Esophagus (tissue), 2 donors: Measurements from ENCODE around the gene TRIM65. TPM values are rescaled to one million over a fixed set of nuclear protein-coding genes. Genes with fewer than 3 reads are reported as not detected.
"Not testable (repeated sequence)": the region's sequence is repeated elsewhere in the genome, so short reads cannot be mapped to it uniquely, and the experiment has no call there.

Experiments used
- H3K27ac ChIP-seq, 2 donors: one replicate each; pipeline ENCODE4 v1.5.1; 2013; ENCODE audit warnings: low read depth in 2 of 2, mild to moderate bottlenecking in 2 of 2, inconsistent platforms in 1 of 2, low read length in 1 of 2, moderate library complexity in 1 of 2
- H3K27me3 ChIP-seq, 2 donors: one replicate each; pipeline ENCODE4 v1.6.1; 2013; ENCODE audit warnings: low read length in 2 of 2, control low read depth in 1 of 2, mild to moderate bottlenecking in 1 of 2; ENCODE audit not compliant: insufficient read depth in 2 of 2, control insufficient read depth in 1 of 2
- H3K36me3 ChIP-seq, 2 donors: one replicate each; pipeline ENCODE4 v1.6.1; 2013; ENCODE audit warnings: low read length in 1 of 2; ENCODE audit not compliant: control insufficient read depth in 2 of 2, insufficient read depth in 2 of 2
- H3K4me1 ChIP-seq, 2 donors: one replicate each; pipeline ENCODE4 v1.6.1; 2013; ENCODE audit warnings: low read length in 1 of 2; ENCODE audit not compliant: control insufficient read depth in 2 of 2, insufficient read depth in 2 of 2
- H3K4me3 ChIP-seq, 2 donors: one replicate each; pipeline ENCODE4 v1.5.1; 2013; ENCODE audit warnings: low read length in 2 of 2, mild to moderate bottlenecking in 2 of 2, low read depth in 1 of 2, moderate library complexity in 1 of 2
- H3K9me3 ChIP-seq, 2 donors: one replicate each; pipeline ENCODE4 v1.6.1; 2013; ENCODE audit warnings: mild to moderate bottlenecking in 2 of 2, low read depth in 1 of 2, low read length in 1 of 2, moderate library complexity in 1 of 2; ENCODE audit not compliant: control insufficient read depth in 2 of 2, insufficient read depth in 1 of 2
- WGBS, 2 donors: extraction: QIAGEN DNeasy Blood & Tissue Kit; methylation state at CpG; one replicate each; pipeline ENCODE4 v1.1.7; 2013; 5-methylcytosine and 5-hydroxymethylcytosine counted together
- polyA plus RNA-seq, 2 donors: library from polyadenylated mRNA; stranded (reverse); fragments of 200-250 nt; gene quantifications; one replicate each; pipeline ENCODE4 v1.2.3, GENCODE V29; 2013
- donor health status: healthy with polysubstance abuse.
- donor health status: Bipolar disorder and iron deficiency.

TRIM65 gene
- polyA plus RNA-seq, 2 donors: 9.8 to 19.8 TPM

GRCh38 chr17:75876938-75877751, 19.6 kb downstream of the TRIM65 start:
- 4% methylated on average over 39 to 41 of the region's 41 CpGs for WGBS, 2 donors
- H3K9me3 ChIP-seq: no peaks in the 10 kb centered on the region
- peak overlapping the region; percentile 61 to 72 for H3K4me3 ChIP-seq
- peak overlapping the region; percentile 96 for H3K27ac ChIP-seq
- peaks cover 8 to 34% of the 10 kb centered on the region in 2 donors for H3K4me1 ChIP-seq
- H3K27me3 ChIP-seq: no peaks in the 10 kb centered on the region
- peaks cover 0 to 22% of the 10 kb centered on the region in 2 donors for H3K36me3 ChIP-seq

GRCh38 chr17:75876190-75876937, 20.4 kb downstream of the TRIM65 start:
- H3K4me3 ChIP-seq: peak overlapping the region; percentile 61 to 72
- H3K27ac ChIP-seq: peak overlapping the region; percentile 96
- H3K36me3 ChIP-seq: peaks cover 0 to 22% of the 10 kb centered on the region in 2 donors
- peaks cover 5 to 31% of the 10 kb centered on the region in 2 donors for H3K4me1 ChIP-seq
- 11 to 15% methylated on average over 25 to 26 of the region's 26 CpGs for WGBS, 2 donors
- no peaks in the 10 kb centered on the region for H3K27me3 ChIP-seq
- no peaks in the 10 kb centered on the region for H3K9me3 ChIP-seq

- Histone ChIP-seq H3K4me3 (peak overlapping the region; percentile 3 to 61), H3K9me3 (no peaks in the 10 kb centered on the region), H3K36me3 (peaks cover 0 to 22% of the 10 kb centered on the region in 2 donors), H3K27ac (peak overlapping the region; percentile 96), H3K4me1 (peaks cover 5 to 31% of the 10 kb centered on the region in 2 donors), H3K27me3 (no peaks in the 10 kb centered on the region)
- 15 to 19% methylated on average over 5 of the region's 5 CpGs for WGBS, 2 donors
Measured at GRCh38 chr17:75875940-75876189, 20.9 kb downstream of the TRIM65 start.

DNA sequence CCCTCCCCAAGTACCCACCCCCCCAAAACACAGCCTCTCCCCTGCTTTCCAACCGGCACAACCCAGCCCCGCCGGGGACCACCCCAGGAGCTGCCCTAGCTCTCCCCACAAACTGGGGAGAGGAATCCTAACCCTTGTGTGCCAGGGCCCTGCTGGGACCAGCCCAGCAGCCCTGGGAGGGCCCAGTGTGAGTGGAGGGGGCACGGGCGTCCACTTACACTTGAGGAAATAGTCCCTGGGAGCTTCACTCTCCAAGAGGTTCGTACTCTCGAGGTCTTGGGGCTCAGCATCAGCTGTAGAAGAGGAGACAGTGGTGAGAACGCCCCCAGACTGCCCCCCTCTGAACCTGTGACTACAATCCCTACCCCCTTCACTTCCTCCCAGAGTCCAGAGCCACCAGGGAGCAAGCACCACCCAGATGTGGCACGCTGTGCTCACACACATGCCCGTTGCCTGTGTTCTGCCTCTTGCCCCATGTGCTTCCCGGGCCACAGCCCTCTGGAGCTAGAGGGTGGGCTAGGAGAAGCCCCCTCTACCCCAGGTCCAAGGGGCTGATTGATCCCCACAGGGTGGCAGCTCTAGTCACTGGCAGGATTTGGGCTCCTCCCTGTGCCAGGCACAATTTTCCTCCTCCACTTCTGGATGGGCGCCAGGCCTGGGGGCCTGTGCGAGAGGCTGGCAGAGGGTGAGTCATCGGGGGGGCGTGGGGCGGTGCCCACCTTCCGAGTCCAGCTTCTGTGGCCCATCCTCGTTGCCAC, 21.4 kb downstream of the TRIM65 start:
- Histone ChIP-seq H3K9me3 (no peaks in the 10 kb centered on the region), H3K27ac (peak overlapping the region; percentile 96), H3K4me1 (peaks cover 5 to 31% of the 10 kb centered on the region in 2 donors), H3K27me3 (no peaks in the 10 kb centered on the region), H3K36me3 (peaks cover 0 to 22% of the 10 kb centered on the region in 2 donors), H3K4me3 (peak overlapping the region; percentile 3 to 61)
- 41 to 46% methylated on average over 18 of the region's 18 CpGs for WGBS, 2 donors

DNA sequence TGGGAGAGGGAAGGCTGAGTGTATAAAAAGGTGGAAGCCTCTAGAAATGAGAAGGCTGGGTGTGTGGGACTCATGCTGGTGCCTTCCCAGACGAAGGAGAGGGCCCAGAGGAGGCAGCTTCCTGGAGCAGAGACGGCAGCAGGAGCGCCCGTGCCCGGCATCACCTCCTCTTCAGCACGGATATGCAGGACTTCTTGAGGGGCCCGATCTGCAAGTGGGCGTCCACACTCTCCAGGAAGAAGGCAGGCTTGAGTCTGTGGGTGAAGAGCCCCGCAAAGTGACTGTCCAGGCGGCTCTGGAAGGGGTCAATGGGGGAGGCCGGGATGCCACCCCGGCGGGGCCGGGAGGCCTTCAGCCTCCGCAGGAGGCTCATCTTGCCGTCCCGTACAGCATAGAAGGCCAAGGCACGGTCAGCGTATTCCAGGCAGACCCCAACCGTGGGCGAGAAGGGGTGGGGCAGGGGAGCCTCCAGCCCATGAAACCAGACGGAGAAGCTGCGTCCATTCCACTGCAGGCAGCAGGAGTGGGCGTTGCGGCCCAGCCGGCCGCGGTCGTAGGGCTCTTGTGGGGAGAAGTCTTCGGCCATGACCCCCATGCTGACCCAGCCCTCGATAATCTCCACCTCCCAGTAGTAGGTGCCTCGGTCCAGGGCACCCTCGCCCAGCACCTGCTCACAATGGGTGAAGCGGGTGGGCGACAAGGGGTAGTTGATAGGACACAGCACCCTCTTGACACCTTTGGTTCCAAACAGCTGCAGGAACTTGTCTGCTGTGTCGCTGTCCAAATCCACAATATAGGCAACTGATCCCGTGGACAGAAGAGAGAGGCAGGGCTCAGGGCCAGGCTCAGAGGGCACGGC, 22.2 kb downstream of the TRIM65 start:
- Histone ChIP-seq H3K27ac (peak overlapping the region; percentile 96), H3K36me3 (peaks cover 0 to 22% of the 10 kb centered on the region in 2 donors), H3K27me3 (no peaks in the 10 kb centered on the region), H3K4me1 (peaks cover 5 to 32% of the 10 kb centered on the region in 2 donors), H3K4me3 (no peak overlapping the region), H3K9me3 (no peaks in the 10 kb centered on the region)
- 85 to 86% methylated on average over 33 to 38 of the region's 38 CpGs for WGBS, 2 donors

DNA sequence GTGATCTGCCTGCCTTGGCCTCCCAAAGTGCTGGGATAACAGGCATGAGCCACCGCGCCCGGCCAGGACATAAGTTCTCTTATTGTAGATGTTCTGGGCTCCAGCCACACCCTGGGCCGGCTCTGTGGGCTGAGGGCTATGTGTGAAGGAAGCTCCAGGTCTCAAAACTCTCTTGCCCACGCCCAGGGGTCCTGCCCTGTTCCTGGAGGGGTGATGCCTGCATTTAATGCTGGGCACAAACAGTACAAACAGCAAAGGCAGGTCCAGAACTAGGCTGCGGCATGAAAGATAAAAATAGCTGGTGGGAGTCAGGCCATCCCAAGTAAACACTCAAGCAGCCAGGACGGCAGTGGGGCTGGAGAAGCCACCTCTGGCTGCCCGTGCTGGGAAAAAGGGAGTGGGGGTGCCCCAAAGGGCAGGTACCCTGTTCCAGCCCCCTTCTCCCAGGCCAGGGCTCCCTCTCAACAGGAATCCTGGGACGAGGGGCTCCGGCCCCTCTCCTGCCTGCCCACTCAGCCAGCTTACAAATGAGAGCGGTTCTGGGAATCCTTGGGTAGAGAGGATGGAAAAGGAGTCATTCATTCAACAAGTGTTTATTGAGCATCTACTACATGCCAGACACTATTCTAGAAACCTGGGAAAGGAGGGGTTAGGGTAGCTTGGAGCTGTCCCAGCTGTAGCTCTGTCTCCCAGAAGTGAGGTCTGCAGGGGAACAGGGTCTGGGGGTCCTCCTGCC, 23.0 kb downstream of the TRIM65 start:
- Histone ChIP-seq H3K36me3 (peaks cover 0 to 22% of the 10 kb centered on the region in 2 donors), H3K4me1 (peaks cover 7 to 34% of the 10 kb centered on the region in 2 donors), H3K4me3 (peak overlapping the region in 1 of 2 donors; percentile 10), H3K27me3 (no peaks in the 10 kb centered on the region), H3K9me3 (no peaks in the 10 kb centered on the region), H3K27ac (peak overlapping the region; percentile 94 to 95)
- 52 to 64% methylated on average over 11 of the region's 11 CpGs for whole genome bisulfite sequencing, 2 donors

- WGBS, 2 donors: 22 to 27% methylated on average over 13 of the region's 13 CpGs
- Histone ChIP-seq H3K4me3 (peak overlapping the region in 1 of 2 donors; percentile 3), H3K36me3 (peaks cover 0 to 22% of the 10 kb centered on the region in 2 donors), H3K27me3 (no peaks in the 10 kb centered on the region), H3K4me1 (peaks cover 7 to 31% of the 10 kb centered on the region in 2 donors), H3K27ac (peak overlapping the region; percentile 94 to 95), H3K9me3 (no peaks in the 10 kb centered on the region)
Measured at GRCh38 chr17:75872434-75873351, 24.1 kb downstream of the TRIM65 start.

DNA sequence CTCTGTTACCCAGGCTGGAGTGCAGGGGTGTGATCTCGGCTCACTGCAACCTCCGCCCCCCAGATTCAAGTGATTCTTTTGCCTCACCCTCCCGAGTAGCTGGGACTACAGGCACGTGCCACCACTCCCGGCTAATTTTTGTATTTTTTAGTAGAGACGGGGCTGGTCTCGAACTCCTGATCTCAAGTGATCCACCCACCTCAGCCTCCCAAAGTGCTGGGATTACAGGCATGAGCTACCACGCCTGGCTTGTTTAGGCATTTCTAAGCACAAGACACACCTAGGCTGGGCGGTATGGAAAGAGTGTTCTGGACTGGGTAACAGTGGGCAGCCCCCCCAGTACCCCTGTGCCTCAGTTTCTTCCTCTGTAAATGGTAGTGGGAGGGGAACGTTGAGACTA, 26.5 kb downstream of the TRIM65 start:
- Histone ChIP-seq H3K27ac (peak overlapping the region; percentile 51 to 82), H3K36me3 (peaks cover 0 to 17% of the 10 kb centered on the region in 2 donors), H3K4me1 (peaks cover 3 to 16% of the 10 kb centered on the region in 2 donors)
- not testable (repeated sequence) for H3K27me3 ChIP-seq, H3K9me3 ChIP-seq, H3K4me3 ChIP-seq
- 48 to 51% methylated on average over 10 of the region's 10 CpGs for WGBS, 2 donors
